ENCODE measurements around the gene KBTBD7.

Gene KBTBD7

GRCh38 chr13:41156620-41157019 lies 37.7 kb downstream of the KBTBD7 start:
- TF ChIP-seq CTCF (IDR thresholded peaks at IDR 0.05; ENCODE audit: low read depth, low read length) (no peak), MYC (IDR thresholded peaks at IDR 0.05; ENCODE audit: low read depth, low read length) (no peak), POLR2A (IDR thresholded peaks at IDR 0.05; ENCODE audit: extremely low read depth, insufficient read length) (no peak)
- TF ChIP-seq, protein P1, sequence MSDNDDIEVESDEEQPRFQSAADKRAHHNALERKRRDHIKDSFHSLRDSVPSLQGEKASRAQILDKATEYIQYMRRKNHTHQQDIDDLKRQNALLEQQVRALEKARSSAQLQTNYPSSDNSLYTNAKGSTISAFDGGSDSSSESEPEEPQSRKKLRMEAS (IDR thresholded peaks at IDR 0.05; ENCODE audit: low read depth, low read length): no peak
- H3K4me3 ChIP-seq (ENCODE audit: low read depth, low read length): no peak overlapping the region
- no peak for DNase-seq (ENCODE audit: low read depth)

- no peak overlapping the region for H3K4me3 ChIP-seq (ENCODE audit: low read depth, low read length)
- TF ChIP-seq, protein P1 (IDR thresholded peaks at IDR 0.05; ENCODE audit: low read depth, low read length): no peak
- no peak for DNase-seq (ENCODE audit: low read depth)
These were observed 40.3 kb downstream of the KBTBD7 start for GRCh38 chr13:41154042-41154441.

DNA sequence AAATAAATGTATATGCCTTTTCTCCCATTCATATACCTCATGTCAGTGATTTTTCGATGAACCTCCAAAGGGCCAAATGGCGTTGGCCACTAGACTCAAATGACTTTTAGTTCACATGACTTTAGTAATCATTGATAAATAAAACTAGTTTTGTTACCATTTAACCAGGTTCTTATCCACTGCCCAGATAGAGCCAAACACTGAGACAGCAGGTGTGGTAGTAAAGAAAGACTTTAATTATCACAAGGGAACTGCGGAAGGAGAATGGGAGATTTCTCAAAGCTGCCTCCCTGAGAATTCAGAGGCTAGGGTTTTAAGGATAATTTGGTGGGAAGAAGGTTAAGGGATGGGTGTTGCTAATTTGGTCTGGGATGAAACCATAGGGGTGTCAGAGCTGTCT lies 42.4 kb downstream of the KBTBD7 start:
- TF ChIP-seq POLR2A (IDR thresholded peaks at IDR 0.05; ENCODE audit: extremely low read depth, insufficient read length) (no peak), MYC (IDR thresholded peaks at IDR 0.05; ENCODE audit: low read depth, low read length) (no peak)
- TF ChIP-seq, protein P1 (IDR thresholded peaks at IDR 0.05; ENCODE audit: low read depth, low read length): no peak
- no peak overlapping the region for H3K4me3 ChIP-seq (ENCODE audit: low read depth, low read length)
- no peak for DNase-seq (ENCODE audit: low read depth)

DNA sequence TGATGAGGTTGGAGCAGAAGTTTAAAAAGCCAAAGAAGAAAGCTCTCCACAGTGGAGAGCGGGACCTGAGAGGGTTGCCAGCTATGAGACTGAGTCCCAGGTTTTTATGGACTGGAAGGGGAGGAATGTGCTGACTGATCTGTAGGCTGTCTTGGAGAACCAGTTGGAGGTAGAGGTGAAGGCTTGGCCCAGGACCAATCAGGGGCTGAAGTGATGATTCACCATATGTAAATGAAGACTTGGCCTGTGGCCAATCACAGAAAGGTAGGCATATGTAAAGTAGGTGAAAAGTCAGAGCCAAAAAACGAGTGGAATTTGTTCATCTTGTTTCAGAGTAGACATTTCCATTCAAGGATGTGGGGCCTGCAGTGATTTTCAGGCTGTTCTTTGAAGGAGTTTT lies 44.3 kb downstream of the KBTBD7 start:
- no peak overlapping the region for H3K4me3 ChIP-seq (ENCODE audit: low read depth, low read length)
- no peak for TF ChIP-seq MYC (IDR thresholded peaks at IDR 0.05; ENCODE audit: low read depth, low read length)
- TF ChIP-seq, protein P1 (IDR thresholded peaks at IDR 0.05; ENCODE audit: low read depth, low read length): no peak
- no peak for TF ChIP-seq CTCF (IDR thresholded peaks at IDR 0.05; ENCODE audit: low read depth, low read length)
- no peak for TF ChIP-seq POLR2A (IDR thresholded peaks at IDR 0.05; ENCODE audit: extremely low read depth, insufficient read length)
- DNase-seq (ENCODE audit: low read depth): no peak

DNA sequence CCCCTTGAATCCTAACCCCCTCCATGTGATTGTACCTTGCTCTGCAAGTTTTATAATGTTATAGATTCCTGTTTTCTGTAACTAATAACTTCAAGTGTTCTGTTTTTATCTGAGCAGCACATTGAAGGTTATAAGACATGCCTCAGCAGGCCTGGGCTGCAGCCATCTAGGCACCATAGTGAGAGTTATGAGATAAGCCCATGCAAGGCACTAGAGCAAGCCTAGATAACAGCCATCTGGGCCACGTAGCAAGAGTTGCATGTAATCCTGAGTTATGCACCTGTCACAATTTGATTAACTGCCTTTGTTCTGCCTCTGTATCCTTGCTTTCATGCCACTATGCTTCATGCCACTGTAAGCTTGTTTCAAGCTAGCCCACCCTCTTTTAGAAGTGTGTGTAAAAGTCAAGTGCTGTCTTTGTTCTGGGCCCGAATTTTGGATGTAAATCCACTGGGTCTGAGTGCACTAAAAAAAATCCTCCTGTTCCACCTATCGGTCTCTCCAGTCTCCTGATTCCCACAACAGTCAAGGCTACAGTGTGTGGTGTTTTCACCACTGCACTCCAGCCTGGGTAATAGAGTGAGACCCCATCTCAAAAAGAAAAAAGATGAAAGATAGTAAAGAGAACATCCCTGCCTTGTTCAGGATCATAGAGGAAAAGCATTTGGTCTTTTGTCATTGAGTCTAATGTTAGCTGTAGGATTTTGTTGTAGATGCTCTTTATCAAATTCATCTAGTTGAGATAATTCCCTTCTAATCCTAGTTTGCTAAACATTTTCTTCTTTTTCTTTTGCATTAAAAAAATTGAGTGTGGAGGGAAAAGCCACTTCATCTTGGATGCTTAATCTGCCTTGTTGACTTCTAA lies 45.7 kb downstream of the KBTBD7 start:
- H3K4me3 ChIP-seq (ENCODE audit: low read depth, low read length): no peak overlapping the region
- peak; percentile 30 for DNase-seq (ENCODE audit: low read depth)
- no peak for TF ChIP-seq CTCF (IDR thresholded peaks at IDR 0.05; ENCODE audit: low read depth, low read length)
- TF ChIP-seq, protein P1 (IDR thresholded peaks at IDR 0.05; ENCODE audit: low read depth, low read length): no peak
- no peak for TF ChIP-seq POLR2A (IDR thresholded peaks at IDR 0.05; ENCODE audit: extremely low read depth, insufficient read length)

- H3K4me3 ChIP-seq (ENCODE audit: low read depth, low read length): no peak overlapping the region
- no peak for TF ChIP-seq CTCF (IDR thresholded peaks at IDR 0.05; ENCODE audit: low read depth, low read length)
- TF ChIP-seq POLR2A (IDR thresholded peaks at IDR 0.05; ENCODE audit: extremely low read depth, insufficient read length): no peak
- TF ChIP-seq MYC (IDR thresholded peaks at IDR 0.05; ENCODE audit: low read depth, low read length): no peak
- TF ChIP-seq, protein P1 (IDR thresholded peaks at IDR 0.05; ENCODE audit: low read depth, low read length): no peak
- DNase-seq (ENCODE audit: low read depth): no peak
These were observed 49.0 kb downstream of the KBTBD7 start for GRCh38 chr13:41145136-41145908.
